ENCODE results near the gene SCAPER. TPM values are rescaled to one million over a fixed set of nuclear protein-coding genes. Genes with fewer than 3 reads are reported as not detected.

SCAPER gene
- total RNA-seq, 1 experiment from 2014 or later, result 7.4 TPM

DNA sequence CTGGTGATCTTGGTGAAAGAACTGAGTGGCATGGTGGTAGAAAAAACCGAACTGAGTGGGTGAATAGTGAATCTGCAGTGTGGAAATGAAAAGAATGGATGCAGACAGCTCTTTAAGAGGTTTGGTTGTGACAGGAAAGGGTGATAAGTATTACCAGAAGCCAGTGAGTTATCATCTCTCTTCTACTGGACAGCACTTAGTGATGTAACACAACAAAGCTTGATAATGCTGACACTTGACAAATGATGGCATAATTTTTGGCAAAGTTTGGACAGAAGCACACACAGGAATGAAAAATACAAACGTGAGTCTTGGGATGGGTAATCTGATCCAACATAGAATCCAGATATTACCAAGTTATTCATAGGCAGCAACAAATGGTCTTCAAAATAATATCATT is 456.4 kb downstream of the SCAPER start:
- H4K8ac ChIP-seq (replicated peaks; ENCODE audit: insufficient read length, low read depth, low read length), result no peak overlapping the region
- no peak overlapping the region for H4K5ac ChIP-seq (ENCODE audit: insufficient read length, low read depth, low read length)
- Mint-ChIP-seq H3K36me3 (ENCODE audit: insufficient read depth in 1 of 3, low read depth in 3 of 3) (no peaks in the 10 kb centered on the region), H3K4me1 (no peaks in the 10 kb centered on the region), H3K9me3 (no peaks in the 10 kb centered on the region), H3K27ac (no peak overlapping the region), H3K4me3 (no peak overlapping the region), H3K27me3 (ENCODE audit: low read depth) (no peaks in the 10 kb centered on the region; the same call in 1 of the 2 replicates)
- no peaks in the 10 kb centered on the region for H3K4me1 ChIP-seq (ENCODE audit: insufficient read depth, low read length)
- no peak overlapping the region for H3K18ac ChIP-seq (ENCODE audit: insufficient read length, low read depth, low read length)
- no CpG with 5 or more reads among the region's 2 CpGs for WGBS (ENCODE audit: extremely low coverage, insufficient read length, low lambda C conversion rate)
- H3K27me3 ChIP-seq (ENCODE audit: insufficient read depth, low read length), result no peaks in the 10 kb centered on the region
- no peak overlapping the region for H3K27ac ChIP-seq (ENCODE audit: insufficient read length, low read depth, low read length)
- H3K4me2 ChIP-seq (ENCODE audit: insufficient read depth, insufficient read length, low read length), result no peak overlapping the region
- H2BK5ac ChIP-seq (ENCODE audit: insufficient read length, low read length), result no peak overlapping the region
- H3T11ph ChIP-seq (ENCODE audit: low read length), result no peak overlapping the region
- no peak overlapping the region for H3K23ac ChIP-seq (ENCODE audit: insufficient read length, low read depth, low read length)
- H3K23me2 ChIP-seq (ENCODE audit: insufficient read length, low read depth, low read length, poor library complexity, severe bottlenecking), result no peaks in the 10 kb centered on the region
- no peak overlapping the region for H2AFZ ChIP-seq (ENCODE audit: low read length)
- no peak overlapping the region for H3K4ac ChIP-seq (ENCODE audit: low read depth, low read length)
- no peak overlapping the region for H2BK15ac ChIP-seq (ENCODE audit: low read depth, low read length)
- no peak for DNase-seq
- TF ChIP-seq, protein P1, sequence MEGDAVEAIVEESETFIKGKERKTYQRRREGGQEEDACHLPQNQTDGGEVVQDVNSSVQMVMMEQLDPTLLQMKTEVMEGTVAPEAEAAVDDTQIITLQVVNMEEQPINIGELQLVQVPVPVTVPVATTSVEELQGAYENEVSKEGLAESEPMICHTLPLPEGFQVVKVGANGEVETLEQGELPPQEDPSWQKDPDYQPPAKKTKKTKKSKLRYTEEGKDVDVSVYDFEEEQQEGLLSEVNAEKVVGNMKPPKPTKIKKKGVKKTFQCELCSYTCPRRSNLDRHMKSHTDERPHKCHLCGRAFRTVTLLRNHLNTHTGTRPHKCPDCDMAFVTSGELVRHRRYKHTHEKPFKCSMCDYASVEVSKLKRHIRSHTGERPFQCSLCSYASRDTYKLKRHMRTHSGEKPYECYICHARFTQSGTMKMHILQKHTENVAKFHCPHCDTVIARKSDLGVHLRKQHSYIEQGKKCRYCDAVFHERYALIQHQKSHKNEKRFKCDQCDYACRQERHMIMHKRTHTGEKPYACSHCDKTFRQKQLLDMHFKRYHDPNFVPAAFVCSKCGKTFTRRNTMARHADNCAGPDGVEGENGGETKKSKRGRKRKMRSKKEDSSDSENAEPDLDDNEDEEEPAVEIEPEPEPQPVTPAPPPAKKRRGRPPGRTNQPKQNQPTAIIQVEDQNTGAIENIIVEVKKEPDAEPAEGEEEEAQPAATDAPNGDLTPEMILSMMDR (conservative IDR thresholded peaks at IDR 0.05), result no peak
- no peak overlapping the region for H2BK120ac ChIP-seq (ENCODE audit: low read depth, low read length, poor library complexity, severe bottlenecking)
- H4K20me1 ChIP-seq (ENCODE audit: control insufficient read depth, insufficient read depth, insufficient read length), result no peaks in the 10 kb centered on the region
- no peak overlapping the region for H3K9ac ChIP-seq (ENCODE audit: extremely low read depth, insufficient read length, low read length)
- no peaks in the 10 kb centered on the region for H3K9me3 ChIP-seq (ENCODE audit: control insufficient read depth, low read depth, low read length)
- H4K91ac ChIP-seq (ENCODE audit: insufficient read length, low read depth, low read length), result no peak overlapping the region
- no peak overlapping the region for H2BK20ac ChIP-seq (ENCODE audit: low read depth, low read length, poor library complexity, severe bottlenecking)
- H3K79me1 ChIP-seq (ENCODE audit: insufficient read depth, low read depth, low read length, poor library complexity, severe bottlenecking), result no peaks in the 10 kb centered on the region
- H2AK5ac ChIP-seq (ENCODE audit: insufficient read length, low read length), result no peak overlapping the region
- no peak overlapping the region for H3K14ac ChIP-seq (ENCODE audit: insufficient read depth, low read length)
- H3K79me2 ChIP-seq (ENCODE audit: insufficient read depth, low read length), result no peaks in the 10 kb centered on the region
- H2BK12ac ChIP-seq (ENCODE audit: insufficient read length, low read depth, low read length), result no peak overlapping the region
- no peak overlapping the region for H3K56ac ChIP-seq (ENCODE audit: insufficient read length, low read depth, low read length)

Measured in H9 (cell line).